GM18951 (cell line): ENCODE data around the gene OR8J1.

Experiments
- POLR2A ChIP-seq: IDR thresholded peaks from 4 replicates; pipeline ENCODE4 v1.6.1; 2011; ENCODE audit warnings: mild to moderate bottlenecking; ENCODE audit not compliant: insufficient read length, insufficient read depth; ENCODE audit errors: extremely low read depth
- in situ Hi-C: fragments of 300-500 bp; cut with MboI; formaldehyde crosslinking; loops from one replicate; pipeline ENCODE4 v1.12.0; 2022; ENCODE audit warnings: low sequenced_read_pairs, mixed read lengths, inconsistent platforms; ENCODE audit not compliant: unreplicated experiment

The OR8J1 gene

DNA sequence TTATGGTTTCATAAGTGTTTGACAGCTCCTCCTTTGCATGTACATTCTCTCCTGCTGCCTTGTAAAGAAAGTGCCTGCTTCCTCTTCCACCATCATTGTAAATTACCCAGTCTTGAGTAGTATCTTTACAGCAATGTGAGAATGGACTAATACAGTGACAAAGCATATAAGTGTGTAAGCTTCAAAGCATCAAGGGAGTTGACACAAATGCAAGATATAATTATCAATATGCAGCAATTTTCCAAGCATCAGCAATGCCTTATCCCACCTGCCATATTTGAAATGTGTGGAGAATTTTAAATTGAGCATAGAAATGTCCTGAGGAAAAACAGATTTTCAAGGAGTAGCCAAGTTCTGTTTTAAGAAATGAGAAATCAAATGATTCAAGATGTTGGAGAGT is 56.7 kb downstream of the OR8J1 start:
- in situ Hi-C loops = no loop called here
- no peak for TF ChIP-seq POLR2A
